Measurements from ENCODE around the gene AJM1.
"Not testable (repeated sequence)": the region's sequence is repeated elsewhere in the genome, so short reads cannot be mapped to it uniquely, and the experiment has no call there.

DNA sequence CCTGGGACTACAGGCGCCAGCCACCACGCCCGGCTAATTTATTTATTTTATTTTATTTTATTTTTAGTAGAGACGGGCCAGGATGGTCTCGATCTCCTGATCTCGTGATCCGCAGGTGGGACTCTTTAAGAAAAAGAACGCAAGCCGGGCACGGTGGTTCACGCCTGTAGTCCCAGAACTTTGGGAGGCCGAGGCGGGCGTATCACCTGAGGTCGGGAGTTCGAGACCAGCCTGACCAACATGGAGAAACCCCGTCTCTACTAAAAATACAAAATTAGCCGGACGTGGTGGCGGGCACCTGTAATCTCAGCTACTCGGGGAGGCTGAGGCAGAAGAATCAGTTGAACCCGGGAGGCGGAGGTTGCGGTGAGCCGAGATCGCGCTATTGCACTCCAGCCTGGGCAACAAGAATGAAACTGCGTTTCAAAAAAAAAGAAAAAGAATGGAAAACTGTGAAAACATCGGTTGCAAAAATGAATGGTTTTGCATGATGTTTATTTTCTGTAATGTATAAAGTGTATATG lies 24.7 kb downstream of the AJM1 start:
- not testable (repeated sequence) for TF ChIP-seq CTCF (IDR thresholded peaks at IDR 0.05; ENCODE audit: insufficient read depth, low read length); POLR2AphosphoS5 (IDR thresholded peaks at IDR 0.05; ENCODE audit: low read depth)
- TF ChIP-seq, protein P1, sequence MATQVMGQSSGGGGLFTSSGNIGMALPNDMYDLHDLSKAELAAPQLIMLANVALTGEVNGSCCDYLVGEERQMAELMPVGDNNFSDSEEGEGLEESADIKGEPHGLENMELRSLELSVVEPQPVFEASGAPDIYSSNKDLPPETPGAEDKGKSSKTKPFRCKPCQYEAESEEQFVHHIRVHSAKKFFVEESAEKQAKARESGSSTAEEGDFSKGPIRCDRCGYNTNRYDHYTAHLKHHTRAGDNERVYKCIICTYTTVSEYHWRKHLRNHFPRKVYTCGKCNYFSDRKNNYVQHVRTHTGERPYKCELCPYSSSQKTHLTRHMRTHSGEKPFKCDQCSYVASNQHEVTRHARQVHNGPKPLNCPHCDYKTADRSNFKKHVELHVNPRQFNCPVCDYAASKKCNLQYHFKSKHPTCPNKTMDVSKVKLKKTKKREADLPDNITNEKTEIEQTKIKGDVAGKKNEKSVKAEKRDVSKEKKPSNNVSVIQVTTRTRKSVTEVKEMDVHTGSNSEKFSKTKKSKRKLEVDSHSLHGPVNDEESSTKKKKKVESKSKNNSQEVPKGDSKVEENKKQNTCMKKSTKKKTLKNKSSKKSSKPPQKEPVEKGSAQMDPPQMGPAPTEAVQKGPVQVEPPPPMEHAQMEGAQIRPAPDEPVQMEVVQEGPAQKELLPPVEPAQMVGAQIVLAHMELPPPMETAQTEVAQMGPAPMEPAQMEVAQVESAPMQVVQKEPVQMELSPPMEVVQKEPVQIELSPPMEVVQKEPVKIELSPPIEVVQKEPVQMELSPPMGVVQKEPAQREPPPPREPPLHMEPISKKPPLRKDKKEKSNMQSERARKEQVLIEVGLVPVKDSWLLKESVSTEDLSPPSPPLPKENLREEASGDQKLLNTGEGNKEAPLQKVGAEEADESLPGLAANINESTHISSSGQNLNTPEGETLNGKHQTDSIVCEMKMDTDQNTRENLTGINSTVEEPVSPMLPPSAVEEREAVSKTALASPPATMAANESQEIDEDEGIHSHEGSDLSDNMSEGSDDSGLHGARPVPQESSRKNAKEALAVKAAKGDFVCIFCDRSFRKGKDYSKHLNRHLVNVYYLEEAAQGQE (IDR thresholded peaks at IDR 0.05; ENCODE audit: insufficient replicate concordance, low read depth), result not testable (repeated sequence)
